Caco-2 (cell line): Measurements from ENCODE around the gene THBS2. TPM values are rescaled to one million over a fixed set of nuclear protein-coding genes. Genes with fewer than 3 reads are reported as not detected.
A peak's percentile ranks its signal among the peaks of the same experiment; 100 is the strongest.

Experiments
- BruUV-seq: library from RNA; stranded (reverse); fragments of 400-500 nt; replicated peaks from 2 replicates; lab custom pipeline; 2021; lab: Mats Ljungman, UMichigan
- CTCF ChIA-PET: fragments of 300-600 bp; sonication (Branson Sonifier 250); formaldehyde crosslinking; loops from one replicate; lab custom pipeline; 2022; ENCODE audit warnings: antibody characterized with exemption; lab: Charles Lee
- POLR2A ChIA-PET: fragments of 300-600 bp; sonication (Branson Sonifier 250); formaldehyde crosslinking; loops from one replicate; lab custom pipeline; 2022; ENCODE audit warnings: antibody characterized with exemption; lab: Charles Lee
- DNase-seq, 2 experiments: peaks; one replicate each; pipeline versions ENCODE4 v3.0.0 to v3.0.0-alpha.2; 2020 to 2022
- H3K27me3 ChIP-seq: replicated peaks from 2 replicates; pipeline ENCODE4 v1.6.0; 2011; ENCODE audit warnings: low read length; ENCODE audit not compliant: control insufficient read depth, insufficient read depth
- H3K36me3 ChIP-seq: 2 replicates; pipeline ENCODE4 v1.5.1; 2011; ENCODE audit warnings: low read length; ENCODE audit not compliant: control insufficient read depth, insufficient read depth
- H3K4me1 ChIP-seq: fragments of 250-450 bp; sonication (Bioruptor Pico); 2 replicates; pipeline ENCODE4 v1.5.1; 2020; ENCODE audit warnings: mild to moderate bottlenecking
- H3K4me3 ChIP-seq: 2 replicates; pipeline ENCODE4 v1.5.1; 2011; ENCODE audit warnings: low read depth, mild to moderate bottlenecking, control low read depth, low read length
- H3K9me3 ChIP-seq: fragments of 250-450 bp; sonication (Bioruptor Pico); 2 replicates; pipeline ENCODE4 v1.5.1; 2020; ENCODE audit warnings: mild to moderate bottlenecking, moderate library complexity
- H3K27ac Mint-ChIP-seq: one replicate; pipeline ENCODE4 v1.8.0; 2022; ENCODE audit warnings: mixed read lengths; ENCODE audit not compliant: unreplicated experiment
- H3K27me3 Mint-ChIP-seq: one replicate; pipeline ENCODE4 v1.8.0; 2022; ENCODE audit warnings: mixed read lengths; ENCODE audit not compliant: insufficient read depth, unreplicated experiment
- H3K36me3 Mint-ChIP-seq: one replicate; pipeline ENCODE4 v1.8.0; 2022; ENCODE audit warnings: mild to moderate bottlenecking, mixed read lengths; ENCODE audit not compliant: insufficient read depth, unreplicated experiment
- H3K4me1 Mint-ChIP-seq: one replicate; pipeline ENCODE4 v1.8.0; 2022; ENCODE audit warnings: low read depth, mixed read lengths; ENCODE audit not compliant: unreplicated experiment
- H3K4me3 Mint-ChIP-seq: one replicate; pipeline ENCODE4 v1.8.0; 2022; ENCODE audit warnings: mild to moderate bottlenecking, moderate library complexity, mixed read lengths; ENCODE audit not compliant: unreplicated experiment
- H3K9me3 Mint-ChIP-seq: one replicate; pipeline ENCODE4 v1.8.0; 2022; ENCODE audit warnings: mixed read lengths; ENCODE audit not compliant: unreplicated experiment
- CTCF ChIP-seq, 2 experiments: fragments of 200-600 bp in 1 of 2; IDR thresholded peaks; 1 replicate in 1 of 2; 2 replicates in 1 of 2; pipeline versions ENCODE4 v1.5.1 to v1.8.0; 2011 to 2022; ENCODE audit warnings: antibody characterized with exemption in 1 of 2, control low read depth in 1 of 2, inconsistent platforms in 1 of 2, low read depth in 1 of 2, low read length in 1 of 2, mild to moderate bottlenecking in 1 of 2, moderate library complexity in 1 of 2; ENCODE audit not compliant: insufficient read depth in 1 of 2, severe bottlenecking in 1 of 2, unreplicated experiment in 1 of 2
- intact Hi-C: fragments of 100-400 bp; cut with micrococcal nuclease; formaldehyde crosslinking; loops from one replicate; pipeline ENCODE4 v1.10.0; 2022; ENCODE audit not compliant: unreplicated experiment
- total RNA-seq: library from RNA; stranded (reverse); gene quantifications from 2 replicates; pipeline ENCODE4 v1.2.3, GENCODE V29; 2022

The THBS2 gene
- total RNA-seq, 1 experiment from 2014 or later: 0.07 TPM

GRCh38 chr6:169212897-169213813, 40.5 kb downstream of the THBS2 start:
- POLR2A ChIA-PET: no interaction called here
- peak; percentile 91 to 94 for DNase-seq
- TF ChIP-seq CTCF (IDR thresholded peaks at IDR 0.05; ENCODE audit: insufficient read depth in 1 of 2, low read depth in 1 of 2, low read length in 1 of 2, severe bottlenecking in 1 of 2, unreplicated experiment in 1 of 2): peak in 1 of 2 experiments; percentile 60
- Mint-ChIP-seq H3K4me1 (no peaks in the 10 kb centered on the region), H3K9me3 (peaks cover 29% of the 10 kb centered on the region), H3K27ac (no peak overlapping the region), H3K27me3 (peaks cover 9% of the 10 kb centered on the region), H3K36me3 (no peaks in the 10 kb centered on the region), H3K4me3 (peak overlapping the region; percentile 73)
- intact Hi-C loops: no loop called here
- Histone ChIP-seq H3K9me3 (no peaks in the 10 kb centered on the region), H3K36me3 (no peaks in the 10 kb centered on the region), H3K4me1 (peaks cover 4% of the 10 kb centered on the region; the same call in 1 of the 2 replicates), H3K27me3 (no peaks in the 10 kb centered on the region), H3K4me3 (peak overlapping the region; percentile 27)
- no TSS peak for BruUV-seq
- CTCF ChIA-PET: interaction anchor here (0.7 kb wide), 2 partner anchors 18 to 224 kb away, joined by 3 to 5 read pairs; no protein-coding TSS in a partner anchor

GRCh38 chr6:169212436-169212835, 41.2 kb downstream of the THBS2 start:
- TF ChIP-seq CTCF (IDR thresholded peaks at IDR 0.05; ENCODE audit: insufficient read depth in 1 of 2, low read depth in 1 of 2, low read length in 1 of 2, severe bottlenecking in 1 of 2, unreplicated experiment in 1 of 2): no peak
- CTCF ChIA-PET: no interaction called here
- no peaks in the 10 kb centered on the region for H3K27me3 ChIP-seq
- H3K9me3 Mint-ChIP-seq: peaks cover 31% of the 10 kb centered on the region
- no peak overlapping the region for H3K27ac Mint-ChIP-seq
- no peaks in the 10 kb centered on the region for H3K4me1 Mint-ChIP-seq
- H3K36me3 ChIP-seq: no peaks in the 10 kb centered on the region
- H3K4me1 ChIP-seq: peaks cover 4% of the 10 kb centered on the region; the same call in 1 of the 2 replicates
- H3K27me3 Mint-ChIP-seq: peaks cover 10% of the 10 kb centered on the region
- H3K36me3 Mint-ChIP-seq: no peaks in the 10 kb centered on the region
- DNase-seq: no peak
- BruUV-seq: no TSS peak
- H3K4me3 Mint-ChIP-seq: peak overlapping the region; percentile 73
- peaks cover 6% of the 10 kb centered on the region for H3K9me3 ChIP-seq
- POLR2A ChIA-PET: no interaction called here
- intact Hi-C loops: no loop called here
- no peak overlapping the region for H3K4me3 ChIP-seq

- CTCF ChIA-PET: no interaction called here
- no TSS peak for BruUV-seq
- no peak for TF ChIP-seq CTCF (IDR thresholded peaks at IDR 0.05; ENCODE audit: insufficient read depth in 1 of 2, low read depth in 1 of 2, low read length in 1 of 2, severe bottlenecking in 1 of 2, unreplicated experiment in 1 of 2)
- peaks cover 36% of the 10 kb centered on the region for H3K9me3 Mint-ChIP-seq
- Histone ChIP-seq H3K4me3 (no peak overlapping the region), H3K27me3 (no peaks in the 10 kb centered on the region), H3K9me3 (peaks cover 8% of the 10 kb centered on the region), H3K4me1 (peaks cover 4% of the 10 kb centered on the region; the same call in 1 of the 2 replicates), H3K36me3 (no peaks in the 10 kb centered on the region)
- no peak for DNase-seq
- intact Hi-C loops: no loop called here
- POLR2A ChIA-PET: no interaction called here
- H3K4me3 Mint-ChIP-seq: no peak overlapping the region
- no peaks in the 10 kb centered on the region for H3K36me3 Mint-ChIP-seq
- no peak overlapping the region for H3K27ac Mint-ChIP-seq
- H3K27me3 Mint-ChIP-seq: peaks cover 11% of the 10 kb centered on the region
- H3K4me1 Mint-ChIP-seq: no peaks in the 10 kb centered on the region
Observed at GRCh38 chr6:169211881-169212280, 41.8 kb downstream of the THBS2 start.
